Fibroblast of skin of left quadriceps (primary cell): ENCODE results near the gene REPIN1.
A peak's percentile ranks its signal among the peaks of the same experiment; 100 is the strongest.
"Not testable (repeated sequence)": the region's sequence is repeated elsewhere in the genome, so short reads cannot be mapped to it uniquely, and the experiment has no call there.

Source experiments
- DNase-seq, 2 experiments: peaks; one replicate each; pipeline ENCODE4 v3.0.0-alpha.2; 2013; ENCODE audit warnings: low read depth in 2 of 2

The REPIN1 gene

GRCh38 chr7:150376560-150376959 lies 7.9 kb downstream of the REPIN1 start:
- no peak for DNase-seq

- DNase-seq = no peak
Observed at GRCh38 chr7:150377196-150377595, 8.6 kb downstream of the REPIN1 start.

GRCh38 chr7:150377635-150378034 lies 9.0 kb downstream of the REPIN1 start:
- DNase-seq = no peak

- peak in 1 of 2 experiments; percentile 41 for DNase-seq
Observed at GRCh38 chr7:150378115-150378852, 9.7 kb downstream of the REPIN1 start.

GRCh38 chr7:150378853-150379440 lies 10.3 kb downstream of the REPIN1 start, which contains the start of gene ZNF775:
Gene ZNF775, plus strand, starts transcription at chr7:150379330. Its CDS starts 9,141 bp downstream, at chr7:150388471.
- DNase-seq = peak; percentile 82 to 83

GRCh38 chr7:150379441-150380379 lies 11.1 kb downstream of the REPIN1 start:
- no peak for DNase-seq

- DNase-seq = no peak
Observed at GRCh38 chr7:150380463-150380862, 11.8 kb downstream of the REPIN1 start.

- no peak for DNase-seq
Observed at GRCh38 chr7:150381096-150381495, 12.5 kb downstream of the REPIN1 start.

- DNase-seq = no peak
Observed at GRCh38 chr7:150381785-150382122, 13.1 kb downstream of the REPIN1 start.

GRCh38 chr7:150382123-150382843 lies 13.7 kb downstream of the REPIN1 start:
- DNase-seq = no peak

- no peak for DNase-seq
Observed at GRCh38 chr7:150382844-150383225, 14.2 kb downstream of the REPIN1 start.

- no peak for DNase-seq
Observed at GRCh38 chr7:150383710-150384397, 15.2 kb downstream of the REPIN1 start.

- no peak for DNase-seq
Observed at GRCh38 chr7:150384406-150385301, 16.0 kb downstream of the REPIN1 start.

- DNase-seq = no peak
Observed at GRCh38 chr7:150385302-150385723, 16.7 kb downstream of the REPIN1 start.

- DNase-seq = not testable (repeated sequence)
Observed at GRCh38 chr7:150385884-150386283, 17.3 kb downstream of the REPIN1 start.

- DNase-seq = no peak
Observed at GRCh38 chr7:150388306-150388705, 19.7 kb downstream of the REPIN1 start.

GRCh38 chr7:150388709-150389531 lies 20.3 kb downstream of the REPIN1 start:
- DNase-seq = no peak

- no peak for DNase-seq
Observed at GRCh38 chr7:150389532-150389816, 20.9 kb downstream of the REPIN1 start.

- DNase-seq = no peak
Observed at GRCh38 chr7:150390205-150390604, 21.6 kb downstream of the REPIN1 start.
